ENCODE data around the gene RAB39A. TPM values are rescaled to one million over a fixed set of nuclear protein-coding genes. Genes with fewer than 3 reads are reported as not detected.

RAB39A gene
- total and polyA plus RNA-seq, 2 donors (not counting 1 experiment from before 2014, with no cell fraction given): not detected

- peak; percentile 90 to 95 for DNase-seq (ENCODE audit: low read depth in 2 of 2)
- Histone ChIP-seq H3K79me2 (ENCODE audit: control insufficient read depth, insufficient read depth, low read length) (peaks cover 51% of the 10 kb centered on the region), H3K4me1 (ENCODE audit: control insufficient read depth, extremely low read depth, insufficient read depth, low read length) (no peaks in the 10 kb centered on the region), H3K27me3 (ENCODE audit: control insufficient read depth, insufficient read depth, low read length) (no peaks in the 10 kb centered on the region), H3K9ac (ENCODE audit: insufficient read depth, low read length) (peak within 1 kb of the TSS; percentile 100), H3K27ac (ENCODE audit: insufficient read depth, low read length) (peak within 1 kb of the TSS; percentile 99), H3K4me3 (replicated peaks in 1 of 4; ENCODE audit: control extremely low read depth in 1 of 4, insufficient read depth in 1 of 4, low read depth in 3 of 4, low read length in 4 of 4) (peak within 1 kb of the TSS; percentile 85 to 100 (median 98)), H3K36me3 (ENCODE audit: control insufficient read depth, insufficient read depth, low read length) (no peaks in the 10 kb centered on the region), H3K4me2 (ENCODE audit: extremely low read depth, insufficient read depth, low read length) (peak within 1 kb of the TSS; percentile 89), H3K9me3 (ENCODE audit: control insufficient read depth, insufficient read depth, low read depth, low read length) (no peaks in the 10 kb centered on the region), H4K20me1 (ENCODE audit: control insufficient read depth, extremely low read depth, insufficient read depth, low read length) (no peaks in the 10 kb centered on the region), H2AFZ (ENCODE audit: low read length) (peak within 1 kb of the TSS; percentile 100)
- TF ChIP-seq CTCF (conservative IDR thresholded peaks at IDR 0.05 in 1 of 2, IDR thresholded peaks at IDR 0.05 in 1 of 2; ENCODE audit: low read depth in 1 of 2, low read length in 2 of 2): peak; percentile 79 to 85
- TF ChIP-seq EZH2 (IDR thresholded peaks at IDR 0.05; ENCODE audit: low read length, missing control alignments): no peak
Observed at GRCh38 chr11:108008656-108009496, 80.6 kb downstream of the RAB39A start, which contains the start of gene CUL5. CUL5 (plus strand) TSS chr11:108008898; CDS start chr11:108009349, 451 bp downstream.

- no peaks in the 10 kb centered on the region for H3K9me3 ChIP-seq (ENCODE audit: control insufficient read depth, insufficient read depth, low read depth, low read length)
- H3K27ac ChIP-seq (ENCODE audit: insufficient read depth, low read length): peak overlapping the region; percentile 99
- H3K27me3 ChIP-seq (ENCODE audit: control insufficient read depth, insufficient read depth, low read length): no peaks in the 10 kb centered on the region
- H3K4me2 ChIP-seq (ENCODE audit: extremely low read depth, insufficient read depth, low read length): peak overlapping the region; percentile 89
- no peak for TF ChIP-seq CTCF (conservative IDR thresholded peaks at IDR 0.05 in 1 of 2, IDR thresholded peaks at IDR 0.05 in 1 of 2; ENCODE audit: low read depth in 1 of 2, low read length in 2 of 2)
- TF ChIP-seq EZH2 (IDR thresholded peaks at IDR 0.05; ENCODE audit: low read length, missing control alignments): no peak
- H4K20me1 ChIP-seq (ENCODE audit: control insufficient read depth, extremely low read depth, insufficient read depth, low read length): no peaks in the 10 kb centered on the region
- peaks cover 59% of the 10 kb centered on the region for H3K79me2 ChIP-seq (ENCODE audit: control insufficient read depth, insufficient read depth, low read length)
- H3K4me1 ChIP-seq (ENCODE audit: control insufficient read depth, extremely low read depth, insufficient read depth, low read length): no peaks in the 10 kb centered on the region
- no peaks in the 10 kb centered on the region for H3K36me3 ChIP-seq (ENCODE audit: control insufficient read depth, insufficient read depth, low read length)
- DNase-seq (ENCODE audit: low read depth in 2 of 2): peak; percentile 11 to 12
- H3K9ac ChIP-seq (ENCODE audit: insufficient read depth, low read length): peak overlapping the region; percentile 100
- H2AFZ ChIP-seq (ENCODE audit: low read length): peak overlapping the region; percentile 100
- H3K4me3 ChIP-seq (replicated peaks in 1 of 4; ENCODE audit: control extremely low read depth in 1 of 4, insufficient read depth in 1 of 4, low read depth in 3 of 4, low read length in 4 of 4): peak overlapping the region; percentile 85 to 100 (median 98)
Observed at GRCh38 chr11:108009497-108010370, 81.5 kb downstream of the RAB39A start.
